OCI-LY1 (cell line): ENCODE measurements around the gene ITPRIPL2.

Experiments used
- CTCF ChIP-seq: fragments of 200-600 bp; sonication (generic), shearing (Covaris generic); IDR thresholded peaks from 2 replicates; pipeline ENCODE4 v1.5.1; 2017; ENCODE audit warnings: mild to moderate bottlenecking, antibody characterized with exemption, low read length, moderate library complexity, mixed read lengths
- EZH2 ChIP-seq: fragments of 200-600 bp; sonication (generic), shearing (Covaris generic); IDR thresholded peaks from 2 replicates; pipeline ENCODE4 v1.8.0; 2017; ENCODE audit warnings: borderline replicate concordance, mixed run types, mild to moderate bottlenecking, antibody characterized with exemption, low read length, moderate library complexity, mixed read lengths

- TF ChIP-seq CTCF (no peak), EZH2 (no peak)
These were observed 3.0 kb upstream of the ITPRIPL2 start for GRCh38 chr16:19110537-19111360.
